Measurements from ENCODE around the gene SLC24A3.

Gene SLC24A3

DNA sequence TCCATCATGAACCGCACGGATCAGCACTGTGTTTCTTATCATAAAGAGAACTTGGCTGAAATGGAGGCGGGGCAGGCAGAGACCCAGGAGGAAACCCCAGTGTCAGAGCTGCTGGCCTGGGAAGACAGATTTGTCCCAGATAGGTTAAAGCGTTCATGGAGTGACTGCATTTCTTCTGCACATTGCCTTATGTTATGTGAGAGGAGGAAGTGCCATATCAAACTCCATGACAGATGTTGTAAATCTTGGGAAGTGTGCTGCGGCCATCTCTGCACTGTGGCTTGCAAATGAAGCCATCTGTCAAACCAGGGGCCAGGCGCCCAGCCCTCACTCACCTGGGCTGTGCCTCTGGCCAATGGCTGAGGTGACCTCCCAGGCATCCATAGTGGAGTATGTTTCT is 163.0 kb downstream of the SLC24A3 start:
- Histone ChIP-seq H2BK120ac (ENCODE audit: insufficient read depth, low read length, poor library complexity) (no peak overlapping the region), H4K91ac (ENCODE audit: low read depth, low read length) (no peak overlapping the region), H3K14ac (ENCODE audit: low read length) (no peak overlapping the region), H2BK12ac (ENCODE audit: low read length) (no peak overlapping the region), H3K79me2 (ENCODE audit: control insufficient read depth, insufficient read depth, low read length, poor library complexity) (no peaks in the 10 kb centered on the region), H3K4me1 (ENCODE audit: control insufficient read depth in 1 of 2, insufficient read depth in 2 of 2, low read length in 2 of 2) (peaks cover 0 to 3% of the 10 kb centered on the region in 2 experiments), H3K27me3 (ENCODE audit: insufficient read depth, low read length) (no peaks in the 10 kb centered on the region), H3K4me2 (ENCODE audit: low read length) (no peak overlapping the region), H3K4ac (ENCODE audit: low read depth, low read length) (no peak overlapping the region), H3K9ac (ENCODE audit: low read length) (no peak overlapping the region), H4K12ac (ENCODE audit: low read depth, low read length) (no peak overlapping the region), H3K36me3 (ENCODE audit: control insufficient read depth in 1 of 2, insufficient read depth in 2 of 2, low read length in 2 of 2) (no peaks in the 10 kb centered on the region), H3K27ac (ENCODE audit: low read depth, low read length) (no peak overlapping the region), H3K23ac (ENCODE audit: low read length) (no peak overlapping the region), H2BK5ac (ENCODE audit: low read depth, low read length, poor library complexity) (no peak overlapping the region), H3K79me1 (ENCODE audit: low read length) (no peaks in the 10 kb centered on the region), H2AFZ (ENCODE audit: insufficient read depth, low read length, poor library complexity) (no peak overlapping the region), H3K18ac (ENCODE audit: low read length) (no peak overlapping the region), H3K9me3 (ENCODE audit: insufficient read depth, low read depth, low read length) (no peaks in the 10 kb centered on the region), H4K8ac (ENCODE audit: low read depth, low read length) (no peak overlapping the region), H2AK5ac (ENCODE audit: low read length) (no peak overlapping the region), H3K4me3 (ENCODE audit: low read depth, low read length) (no peak overlapping the region)
- no CpG with 5 or more reads among the region's 6 CpGs for WGBS (ENCODE audit: extremely low coverage, insufficient coverage, insufficient read length)
- DNase-seq: no peak

DNA sequence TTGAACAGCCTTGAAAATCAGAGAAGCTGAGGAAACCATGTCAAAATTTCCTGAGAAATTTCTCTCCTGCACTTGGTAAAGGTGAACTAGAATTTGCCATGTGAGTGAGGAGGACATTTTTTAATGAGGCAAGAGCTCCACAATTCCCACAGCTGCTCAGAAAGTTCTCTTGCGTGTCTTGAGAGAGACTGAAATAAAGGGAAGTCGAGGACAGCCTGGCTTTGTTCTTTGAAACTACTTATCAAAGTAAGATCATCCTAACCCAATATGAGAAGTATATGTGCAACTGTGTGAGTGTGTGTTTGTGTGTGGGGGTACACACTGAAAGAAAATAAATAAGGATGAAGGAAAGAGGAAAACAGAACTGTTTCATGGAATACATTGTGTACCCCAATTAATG is 163.4 kb downstream of the SLC24A3 start:
- Histone ChIP-seq H2BK12ac (ENCODE audit: low read length) (no peak overlapping the region), H3K79me2 (ENCODE audit: control insufficient read depth, insufficient read depth, low read length, poor library complexity) (no peaks in the 10 kb centered on the region), H3K27me3 (ENCODE audit: insufficient read depth, low read length) (no peaks in the 10 kb centered on the region), H2BK120ac (ENCODE audit: insufficient read depth, low read length, poor library complexity) (no peak overlapping the region), H4K8ac (ENCODE audit: low read depth, low read length) (no peak overlapping the region), H3K4ac (ENCODE audit: low read depth, low read length) (no peak overlapping the region), H3K18ac (ENCODE audit: low read length) (no peak overlapping the region), H3K9me3 (ENCODE audit: insufficient read depth, low read depth, low read length) (no peaks in the 10 kb centered on the region), H3K79me1 (ENCODE audit: low read length) (no peaks in the 10 kb centered on the region), H4K91ac (ENCODE audit: low read depth, low read length) (no peak overlapping the region), H2AFZ (ENCODE audit: insufficient read depth, low read length, poor library complexity) (no peak overlapping the region), H3K23ac (ENCODE audit: low read length) (no peak overlapping the region), H2BK5ac (ENCODE audit: low read depth, low read length, poor library complexity) (no peak overlapping the region), H2AK5ac (ENCODE audit: low read length) (no peak overlapping the region), H3K36me3 (ENCODE audit: control insufficient read depth in 1 of 2, insufficient read depth in 2 of 2, low read length in 2 of 2) (no peaks in the 10 kb centered on the region), H3K14ac (ENCODE audit: low read length) (no peak overlapping the region), H3K27ac (ENCODE audit: low read depth, low read length) (no peak overlapping the region), H3K4me1 (ENCODE audit: control insufficient read depth in 1 of 2, insufficient read depth in 2 of 2, low read length in 2 of 2) (peaks cover 0 to 3% of the 10 kb centered on the region in 2 experiments), H4K12ac (ENCODE audit: low read depth, low read length) (no peak overlapping the region), H3K4me3 (ENCODE audit: low read depth, low read length) (no peak overlapping the region), H3K9ac (ENCODE audit: low read length) (no peak overlapping the region), H3K4me2 (ENCODE audit: low read length) (no peak overlapping the region)
- WGBS (ENCODE audit: extremely low coverage, insufficient coverage, insufficient read length): no CpG with 5 or more reads among the region's 2 CpGs
- no peak for DNase-seq

DNA sequence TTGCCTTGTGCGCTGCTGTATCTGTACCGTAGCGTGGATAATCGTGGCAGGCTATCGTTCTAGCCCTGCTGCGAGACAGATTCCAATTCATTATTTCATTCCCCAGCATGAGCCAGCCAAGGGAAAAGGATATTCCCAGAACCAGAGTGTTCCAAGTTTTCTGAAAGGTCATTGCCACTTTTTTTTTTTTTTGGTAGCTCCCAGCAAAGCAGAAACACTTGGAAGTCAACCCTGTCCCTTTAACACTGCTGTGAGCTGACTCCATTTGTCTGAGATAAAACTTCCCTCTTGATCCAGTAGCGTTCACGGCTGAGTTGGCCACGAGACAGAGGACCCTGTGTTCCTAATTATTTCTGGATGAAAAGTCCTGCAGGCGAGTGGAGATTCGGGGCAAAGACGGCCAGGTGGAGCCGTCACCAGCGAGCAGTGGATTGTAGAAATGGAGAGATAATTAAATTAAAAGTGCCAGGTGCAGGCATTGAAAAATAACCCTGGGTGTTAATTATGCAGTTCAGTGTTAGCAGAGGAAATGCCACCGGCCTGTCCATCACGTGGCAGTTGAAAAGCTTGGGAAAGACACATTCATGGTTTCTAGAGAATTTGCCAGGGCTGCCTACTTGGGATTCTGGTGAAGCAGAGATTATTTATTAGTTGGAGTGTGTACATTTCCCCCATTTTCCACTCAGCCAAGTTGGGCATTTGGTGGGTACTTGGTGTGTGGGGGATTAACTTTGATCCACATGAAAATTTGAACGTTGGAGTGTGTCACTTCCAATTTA is 164.2 kb downstream of the SLC24A3 start:
- Histone ChIP-seq H4K91ac (ENCODE audit: low read depth, low read length) (no peak overlapping the region), H3K4me2 (ENCODE audit: low read length) (no peak overlapping the region), H4K12ac (ENCODE audit: low read depth, low read length) (no peak overlapping the region), H3K27me3 (ENCODE audit: insufficient read depth, low read length) (no peaks in the 10 kb centered on the region), H3K18ac (ENCODE audit: low read length) (no peak overlapping the region), H3K4me1 (ENCODE audit: control insufficient read depth in 1 of 2, insufficient read depth in 2 of 2, low read length in 2 of 2) (peaks cover 0 to 3% of the 10 kb centered on the region in 2 experiments), H3K9ac (ENCODE audit: low read length) (no peak overlapping the region), H2AFZ (ENCODE audit: insufficient read depth, low read length, poor library complexity) (no peak overlapping the region), H3K9me3 (ENCODE audit: insufficient read depth, low read depth, low read length) (no peaks in the 10 kb centered on the region), H3K79me1 (ENCODE audit: low read length) (no peaks in the 10 kb centered on the region), H3K14ac (ENCODE audit: low read length) (no peak overlapping the region), H3K4ac (ENCODE audit: low read depth, low read length) (no peak overlapping the region), H3K4me3 (ENCODE audit: low read depth, low read length) (no peak overlapping the region), H2BK120ac (ENCODE audit: insufficient read depth, low read length, poor library complexity) (no peak overlapping the region), H3K79me2 (ENCODE audit: control insufficient read depth, insufficient read depth, low read length, poor library complexity) (no peaks in the 10 kb centered on the region), H2AK5ac (ENCODE audit: low read length) (no peak overlapping the region), H2BK12ac (ENCODE audit: low read length) (no peak overlapping the region), H3K36me3 (ENCODE audit: control insufficient read depth in 1 of 2, insufficient read depth in 2 of 2, low read length in 2 of 2) (no peaks in the 10 kb centered on the region), H2BK5ac (ENCODE audit: low read depth, low read length, poor library complexity) (no peak overlapping the region), H3K27ac (ENCODE audit: low read depth, low read length) (no peak overlapping the region), H4K8ac (ENCODE audit: low read depth, low read length) (no peak overlapping the region), H3K23ac (ENCODE audit: low read length) (no peak overlapping the region)
- DNase-seq: no peak
- WGBS (ENCODE audit: extremely low coverage, insufficient coverage, insufficient read length): no CpG with 5 or more reads among the region's 17 CpGs

DNA sequence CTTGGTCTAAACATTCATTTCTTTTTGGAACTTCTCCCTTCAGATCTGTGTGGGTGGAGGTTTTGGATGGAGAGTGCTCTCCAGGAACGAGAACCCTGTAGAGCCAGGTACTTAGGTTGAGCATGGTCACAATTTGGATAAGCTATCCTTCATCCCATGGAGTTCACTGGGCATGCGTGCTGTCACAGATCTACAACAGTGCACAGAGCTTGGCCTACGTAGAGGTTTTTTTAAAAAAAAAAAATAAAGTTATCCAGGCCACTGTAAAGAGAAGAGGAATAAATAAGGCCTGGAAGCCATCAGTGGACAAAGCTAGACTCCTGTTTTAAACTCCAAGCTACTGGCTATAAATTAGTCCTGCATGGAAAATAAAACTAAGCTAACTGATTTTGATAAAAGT is 165.6 kb downstream of the SLC24A3 start:
- H4K91ac ChIP-seq (ENCODE audit: low read depth, low read length): no peak overlapping the region
- no peak overlapping the region for H2BK12ac ChIP-seq (ENCODE audit: low read length)
- H3K36me3 ChIP-seq (ENCODE audit: control insufficient read depth in 1 of 2, insufficient read depth in 2 of 2, low read length in 2 of 2): no peaks in the 10 kb centered on the region
- H3K4me3 ChIP-seq (ENCODE audit: low read depth, low read length): no peak overlapping the region
- no CpG with 5 or more reads among the region's 3 CpGs for WGBS (ENCODE audit: extremely low coverage, insufficient coverage, insufficient read length)
- H2BK120ac ChIP-seq (ENCODE audit: insufficient read depth, low read length, poor library complexity): no peak overlapping the region
- no peak overlapping the region for H3K9ac ChIP-seq (ENCODE audit: low read length)
- peaks cover 0 to 3% of the 10 kb centered on the region in 2 experiments for H3K4me1 ChIP-seq (ENCODE audit: control insufficient read depth in 1 of 2, insufficient read depth in 2 of 2, low read length in 2 of 2)
- H2AFZ ChIP-seq (ENCODE audit: insufficient read depth, low read length, poor library complexity): no peak overlapping the region
- no peak overlapping the region for H3K27ac ChIP-seq (ENCODE audit: low read depth, low read length)
- no peaks in the 10 kb centered on the region for H3K79me1 ChIP-seq (ENCODE audit: low read length)
- H4K12ac ChIP-seq (ENCODE audit: low read depth, low read length): no peak overlapping the region
- H3K4ac ChIP-seq (ENCODE audit: low read depth, low read length): no peak overlapping the region
- DNase-seq: no peak
- H4K8ac ChIP-seq (ENCODE audit: low read depth, low read length): no peak overlapping the region
- no peaks in the 10 kb centered on the region for H3K27me3 ChIP-seq (ENCODE audit: insufficient read depth, low read length)
- H3K79me2 ChIP-seq (ENCODE audit: control insufficient read depth, insufficient read depth, low read length, poor library complexity): no peaks in the 10 kb centered on the region
- H3K23ac ChIP-seq (ENCODE audit: low read length): no peak overlapping the region
- H3K18ac ChIP-seq (ENCODE audit: low read length): no peak overlapping the region
- H3K14ac ChIP-seq (ENCODE audit: low read length): no peak overlapping the region
- no peak overlapping the region for H2BK5ac ChIP-seq (ENCODE audit: low read depth, low read length, poor library complexity)
- no peak overlapping the region for H3K4me2 ChIP-seq (ENCODE audit: low read length)
- no peak overlapping the region for H2AK5ac ChIP-seq (ENCODE audit: low read length)
- H3K9me3 ChIP-seq (ENCODE audit: insufficient read depth, low read depth, low read length): no peaks in the 10 kb centered on the region
